Ramos (cell line): ENCODE results near the gene MYL4.
"Not testable (repeated sequence)": the region's sequence is repeated elsewhere in the genome, so short reads cannot be mapped to it uniquely, and the experiment has no call there.

ENCODE experiments used
- in situ Hi-C: fragments of 300-500 bp; cut with MboI; formaldehyde crosslinking; loops from one replicate; pipeline ENCODE4 v1.14.3; 2022; ENCODE audit warnings: low sequenced_read_pairs; ENCODE audit not compliant: unreplicated experiment

MYL4 gene

GRCh38 chr17:47219621-47220475 lies 10.7 kb downstream of the MYL4 start:
- in situ Hi-C loops = no loop called here

DNA sequence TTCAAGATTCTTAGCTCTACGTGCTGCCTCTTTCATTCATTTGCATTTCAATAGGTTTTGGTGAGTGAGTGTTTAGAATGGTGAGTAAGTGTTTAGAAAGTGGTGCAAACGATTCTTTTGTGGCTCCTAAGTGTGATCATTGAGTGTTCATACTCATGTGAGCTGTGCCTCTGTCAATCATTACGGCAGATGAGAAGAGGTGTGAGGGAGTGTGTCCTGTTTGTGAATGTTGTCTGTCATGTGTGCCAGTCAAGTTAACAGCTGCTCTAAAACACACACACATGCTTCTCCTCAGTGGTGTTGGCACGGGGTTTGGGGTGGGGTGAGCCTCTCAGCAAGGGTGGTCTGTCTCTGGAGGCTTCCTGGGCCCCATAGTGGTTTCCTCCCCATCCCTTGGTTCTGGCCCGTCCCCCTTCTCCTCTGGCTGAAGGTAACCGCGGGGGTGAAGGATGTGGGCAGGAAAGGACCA lies 11.4 kb downstream of the MYL4 start:
- in situ Hi-C loops = no loop called here

DNA sequence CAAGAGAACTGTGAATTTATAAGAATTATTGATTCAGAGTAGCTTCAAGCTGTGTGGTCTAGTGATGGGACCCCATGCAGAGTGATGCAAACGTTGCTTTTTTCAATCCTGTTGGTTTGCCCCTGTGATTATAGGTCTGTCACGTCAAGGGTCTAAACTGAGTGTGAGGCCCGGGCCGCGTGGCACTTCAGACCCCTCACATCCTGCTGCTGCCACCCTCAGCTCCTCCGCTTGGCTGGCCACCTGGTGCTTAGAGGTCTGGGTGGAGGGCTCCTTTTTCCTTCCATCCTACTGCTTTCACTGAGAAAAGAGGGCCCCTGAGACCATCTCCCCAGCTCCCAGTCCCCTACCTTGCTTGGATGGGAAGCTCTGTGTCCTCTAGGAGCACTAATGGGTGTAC lies 12.0 kb downstream of the MYL4 start:
- in situ Hi-C loops = no loop called here

- in situ Hi-C loops = no loop called here
Measured at GRCh38 chr17:47222047-47222446, 12.9 kb downstream of the MYL4 start.

DNA sequence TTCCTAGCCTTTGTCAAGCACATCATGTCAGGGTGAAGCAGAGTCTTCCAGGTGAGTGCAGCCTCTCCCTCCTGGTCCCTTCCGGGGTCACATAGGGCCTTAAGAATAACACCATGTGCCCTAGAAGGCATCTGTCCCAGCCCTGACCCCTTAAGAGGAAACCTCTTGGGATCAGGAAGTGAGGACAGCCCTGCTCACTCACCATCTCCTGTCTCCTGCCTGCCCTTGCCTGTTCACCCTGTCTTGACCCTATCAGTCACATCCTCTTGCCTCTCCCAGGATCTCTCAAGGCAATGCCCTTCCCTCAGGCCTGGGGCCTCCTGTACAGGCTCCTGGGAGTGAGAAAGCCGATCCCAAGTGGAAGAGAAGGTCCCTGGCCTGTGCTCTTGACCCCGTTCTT lies 13.9 kb downstream of the MYL4 start:
- in situ Hi-C loops = no loop called here

DNA sequence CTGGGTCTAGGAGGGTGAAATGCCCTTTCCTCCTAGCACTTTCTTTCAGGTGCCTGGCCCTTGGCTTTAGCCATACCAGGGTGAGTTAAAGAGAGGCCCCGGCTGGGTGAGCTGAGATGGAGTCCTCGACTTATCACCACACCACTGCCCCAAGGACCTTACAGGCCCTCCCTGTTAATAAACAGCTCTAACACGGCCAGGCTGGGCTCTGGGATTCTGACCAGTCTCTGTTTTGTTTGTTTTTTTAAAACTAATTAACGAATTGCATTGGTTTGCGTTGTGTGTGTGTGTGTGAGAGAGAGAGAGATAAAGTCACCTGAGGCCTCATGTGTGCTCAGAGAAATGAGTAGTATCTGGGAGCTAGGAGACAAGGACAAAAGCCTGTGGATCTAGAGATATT lies 14.3 kb downstream of the MYL4 start:
- in situ Hi-C loops = no loop called here

GRCh38 chr17:47224077-47224476 lies 14.9 kb downstream of the MYL4 start:
- in situ Hi-C loops = not testable (repeated sequence)

- in situ Hi-C loops = loop anchor here (5.0 kb wide), 1 partner anchor 387 kb away; no protein-coding TSS in a partner anchor
Measured at GRCh38 chr17:47224966-47225365, 15.8 kb downstream of the MYL4 start.

GRCh38 chr17:47225436-47225858 lies 16.3 kb downstream of the MYL4 start:
- in situ Hi-C loops = loop anchor here (5.0 kb wide), 1 partner anchor 387 kb away; no protein-coding TSS in a partner anchor

DNA sequence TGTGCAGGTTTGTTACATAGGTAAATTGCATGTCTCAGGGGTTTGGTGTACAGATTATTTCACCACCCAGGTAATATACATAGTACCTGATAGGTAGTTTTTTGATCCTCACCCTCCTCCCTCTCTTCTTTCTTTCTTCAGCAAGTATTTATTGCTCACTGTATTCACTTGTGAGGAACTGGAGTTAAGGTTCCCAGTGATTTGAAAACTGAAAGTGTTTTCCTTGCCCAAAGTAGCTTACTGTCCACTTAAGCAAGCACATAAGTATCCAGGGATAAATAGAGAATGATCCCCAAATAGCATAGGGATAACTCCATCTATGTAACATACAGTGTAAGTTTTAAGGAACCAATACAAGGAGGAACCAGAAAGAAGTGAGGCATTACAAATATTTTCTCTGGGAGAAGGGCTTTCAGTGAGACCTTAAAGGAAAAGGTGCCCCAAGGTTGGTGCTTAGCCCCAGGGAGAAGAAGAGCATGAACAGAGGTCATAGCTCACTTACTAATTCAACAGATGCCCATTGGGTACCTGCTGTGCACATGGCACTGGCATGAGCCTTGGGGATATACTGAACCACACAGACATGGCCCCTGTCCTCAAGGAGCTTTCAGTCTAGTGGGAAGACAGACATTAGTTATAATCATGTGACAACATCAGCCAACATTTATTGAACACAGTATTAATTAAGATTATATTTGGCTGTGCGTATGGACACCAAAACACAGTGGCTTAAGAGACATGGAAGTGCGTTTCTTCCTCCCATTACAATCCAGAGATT lies 17.0 kb downstream of the MYL4 start:
- in situ Hi-C loops = loop anchor here (5.0 kb wide), 1 partner anchor 386 kb away; no protein-coding TSS in a partner anchor

DNA sequence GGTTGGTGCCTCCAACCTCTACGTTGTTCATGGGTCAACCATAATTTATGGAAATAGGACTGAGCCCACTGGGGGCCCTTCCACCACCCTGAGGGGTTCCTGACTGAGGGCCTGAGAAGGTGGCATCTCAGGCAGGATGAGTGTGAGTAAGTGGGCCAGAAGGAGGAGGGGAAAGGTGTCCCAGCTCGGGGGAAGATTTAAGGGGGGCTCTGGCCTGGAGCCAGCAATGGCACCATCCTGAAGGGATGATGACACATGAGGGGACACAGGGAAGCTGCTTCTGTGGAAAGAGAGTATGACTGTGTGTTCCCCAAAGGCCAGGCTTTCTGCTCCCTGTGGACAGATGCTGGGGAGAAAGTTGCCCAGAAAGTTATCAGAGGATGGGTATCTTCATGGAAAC lies 18.7 kb downstream of the MYL4 start:
- in situ Hi-C loops = loop anchor here (5.0 kb wide), 1 partner anchor 384 kb away; no protein-coding TSS in a partner anchor

- in situ Hi-C loops = loop anchor here (5.0 to 10.0 kb wide), 2 partner anchors 85 to 383 kb away; no protein-coding TSS in a partner anchor
Measured at GRCh38 chr17:47229535-47230443, 20.6 kb downstream of the MYL4 start.

GRCh38 chr17:47230864-47231263 lies 21.7 kb downstream of the MYL4 start:
- in situ Hi-C loops = loop anchor here (10.0 kb wide), 1 partner anchor 84 kb away; no protein-coding TSS in a partner anchor

DNA sequence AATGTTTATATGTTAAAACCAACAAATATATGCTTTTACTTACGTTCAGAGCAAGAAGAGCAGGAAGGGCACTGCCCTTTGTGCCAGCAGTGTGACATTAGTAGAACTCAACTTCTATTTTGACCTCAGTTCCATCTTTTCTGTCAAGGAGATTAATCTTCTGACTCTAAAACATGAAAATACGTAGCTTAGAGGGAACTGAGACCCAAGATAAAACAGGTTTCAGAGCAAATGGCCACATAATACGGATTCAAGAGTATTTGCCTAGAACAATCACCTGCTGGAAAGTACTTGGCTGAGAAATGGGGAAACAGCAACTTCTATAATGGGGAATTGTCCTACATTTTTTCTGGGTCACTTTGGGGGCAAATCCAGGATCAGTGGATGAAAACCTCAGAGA lies 22.2 kb downstream of the MYL4 start:
- in situ Hi-C loops = loop anchor here (10.0 kb wide), 1 partner anchor 83 kb away; no protein-coding TSS in a partner anchor

DNA sequence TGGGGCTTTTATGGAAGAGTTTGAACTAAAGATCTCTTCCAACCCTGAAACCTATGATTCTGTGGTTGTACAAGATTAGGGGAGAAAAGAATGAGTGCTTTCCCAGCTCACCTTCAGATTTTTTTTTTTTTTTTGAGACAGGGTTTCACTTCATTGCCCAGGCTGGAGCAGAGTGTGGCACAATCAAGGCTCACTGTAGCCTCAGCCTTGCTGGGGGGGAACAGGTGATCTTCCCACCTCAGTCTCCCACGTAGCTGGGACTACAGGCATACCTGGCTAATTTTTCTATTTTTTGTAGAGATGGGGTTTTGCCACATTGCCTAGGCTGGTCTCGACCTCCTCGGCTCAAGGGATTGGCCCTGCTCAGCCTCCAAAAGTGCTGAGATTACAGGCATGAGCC lies 22.7 kb downstream of the MYL4 start:
- in situ Hi-C loops = loop anchor here (10.0 kb wide), 1 partner anchor 83 kb away; no protein-coding TSS in a partner anchor

DNA sequence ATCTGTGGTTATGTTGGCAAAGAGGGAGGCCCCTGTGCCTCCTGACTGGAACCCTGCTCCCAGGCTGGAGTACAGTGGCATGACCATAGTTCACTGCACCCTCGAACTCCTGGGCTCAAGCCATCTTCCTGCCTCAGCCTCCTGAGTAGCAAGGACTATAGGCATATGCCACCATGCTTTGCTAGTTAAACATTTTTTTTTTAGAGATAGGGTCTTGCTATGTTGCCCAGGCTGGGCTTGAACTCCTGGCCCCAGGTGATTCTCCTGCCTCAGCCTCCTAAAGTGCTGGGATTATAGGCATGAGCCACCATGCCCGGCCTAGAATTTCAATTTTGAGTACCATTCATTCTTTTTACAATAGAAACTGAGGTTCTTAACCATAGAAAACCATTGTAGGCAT lies 23.3 kb downstream of the MYL4 start:
- in situ Hi-C loops = loop anchor here (10.0 kb wide), 1 partner anchor 82 kb away; no protein-coding TSS in a partner anchor

DNA sequence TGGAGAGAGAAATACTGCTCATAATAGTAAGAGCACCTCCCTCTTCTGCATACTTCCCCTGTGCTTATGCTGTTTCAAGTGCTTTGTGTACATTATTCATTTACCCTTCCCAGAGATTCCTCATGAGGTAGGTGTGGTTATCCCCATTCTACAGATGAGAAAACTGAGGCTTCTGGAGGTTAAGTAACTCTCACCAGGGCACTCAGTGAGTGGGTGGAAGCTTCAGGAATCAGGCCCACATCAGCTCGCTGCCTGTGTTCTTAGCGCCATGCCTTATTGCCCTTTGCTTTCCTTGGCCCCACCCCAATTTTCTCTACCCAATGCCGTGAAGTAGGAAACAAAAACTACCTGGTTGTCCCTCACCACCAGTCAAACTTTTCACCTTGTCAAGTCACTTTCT lies 26.4 kb downstream of the MYL4 start:
- in situ Hi-C loops = loop anchor here (10.0 kb wide), 1 partner anchor 79 kb away; no protein-coding TSS in a partner anchor

GRCh38 chr17:47235923-47236322 lies 26.8 kb downstream of the MYL4 start:
- in situ Hi-C loops = loop anchor here (10.0 kb wide), 1 partner anchor 79 kb away; no protein-coding TSS in a partner anchor

DNA sequence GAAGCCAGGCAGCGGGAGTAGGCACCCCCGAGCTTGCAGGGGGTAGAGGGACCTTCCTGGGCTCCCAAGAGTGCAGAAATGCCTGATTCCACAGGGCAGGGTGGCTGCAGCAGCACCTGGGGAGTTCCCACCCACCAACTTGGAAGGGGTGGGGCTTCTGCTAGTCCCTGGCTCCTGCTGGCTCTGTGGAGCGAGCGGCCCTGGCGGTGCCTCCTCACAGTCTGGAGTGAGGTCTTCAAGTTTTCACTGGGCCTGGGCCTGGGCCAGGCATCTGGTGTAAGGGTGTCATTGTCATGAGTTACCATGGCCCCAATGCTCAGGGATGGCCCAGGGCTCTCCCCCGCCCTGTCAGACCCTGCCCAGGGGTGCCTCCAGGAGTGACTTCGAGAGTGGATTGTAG lies 28.7 kb downstream of the MYL4 start:
- in situ Hi-C loops = loop anchor here (10.0 kb wide), 1 partner anchor 77 kb away; no protein-coding TSS in a partner anchor
